Smooth muscle cell of the pulmonary artery (primary cell): Measurements from ENCODE around the gene SLC8A2. TPM values are rescaled to one million over a fixed set of nuclear protein-coding genes. Genes with fewer than 3 reads are reported as not detected.

Experiments
- total RNA-seq: library from RNA; depleted of rRNA; stranded (reverse); fragments of >200 nt; gene quantifications from 2 replicates; pipeline ENCODE4 v1.2.3, GENCODE V29; 2014

SLC8A2 gene
- 0.20 and 0.36 TPM in 2 replicates for total RNA-seq

GRCh38 chr19:47471733-47472457 lies at the start of gene SLC8A2:
SLC8A2 (minus strand) TSS chr19:47471893; CDS start chr19:47466403, 5,490 bp downstream.

GRCh38 chr19:47514869-47515588 lies 43.3 kb upstream of the SLC8A2 start, which contains the start of gene NAPA:
NAPA (minus strand) TSS chr19:47515063; CDS start chr19:47514940, 123 bp downstream.

GRCh38 chr19:47483800-47484690 lies 12.4 kb upstream of the SLC8A2 start, which contains the start of gene KPTN:
KPTN (minus strand) TSS chr19:47484219; CDS start chr19:47484160, 59 bp downstream.

GRCh38 chr19:47419030-47419783 lies 52.5 kb downstream of the SLC8A2 start, which contains the start of gene MEIS3:
MEIS3 (minus strand) TSS chr19:47419527; CDS start chr19:47419081, 446 bp downstream.

Other genes starting within 250 kb of the SLC8A2 start
- 10.5 and 14.8 TPM in 2 replicates for gene BBC3, start 240.7 kb downstream of the SLC8A2 start, total RNA-seq
- gene CCDC9, start 215.4 kb downstream of the SLC8A2 start, total RNA-seq: 8.3 and 9.3 TPM in 2 replicates
- gene INAFM1, start 197.0 kb downstream of the SLC8A2 start, total RNA-seq: 3.0 and 3.9 TPM in 2 replicates
- gene C5AR1, start 162.0 kb downstream of the SLC8A2 start, total RNA-seq: 0.39 and 0.73 TPM in 2 replicates
- 0.07 and 0.17 TPM in 2 replicates for gene C5AR2, start 139.7 kb downstream of the SLC8A2 start, total RNA-seq
- gene DHX34, start 122.6 kb downstream of the SLC8A2 start, total RNA-seq: 8.4 and 16.8 TPM in 2 replicates
- 29.7 and 50.3 TPM in 2 replicates for gene MEIS3, start 52.4 kb downstream of the SLC8A2 start, total RNA-seq
- gene KPTN, start 12.3 kb upstream of the SLC8A2 start, total RNA-seq: 5.7 and 6.2 TPM in 2 replicates
- gene NAPA, start 43.2 kb upstream of the SLC8A2 start, total RNA-seq: 77.9 and 86.4 TPM in 2 replicates
- 0.07 and 0.17 TPM in 2 replicates for gene ZNF541, start 101.3 kb upstream of the SLC8A2 start, total RNA-seq
- 6.0 and 7.8 TPM in 2 replicates for gene BICRA, start 137.2 kb upstream of the SLC8A2 start, total RNA-seq
- 370 and 456 TPM in 2 replicates for gene EHD2, start 241.5 kb upstream of the SLC8A2 start, total RNA-seq